GM21381 (cell line): ENCODE data around the gene ARPC2.

Experiments used
- ATAC-seq: cut with Tn5 transposase; IDR thresholded peaks from one replicate; pipeline ENCODE4 v1.9.1; 2021; ENCODE audit warnings: mild to moderate bottlenecking, moderate library complexity; ENCODE audit not compliant: unreplicated experiment

The ARPC2 gene

GRCh38 chr2:218216336-218216673, 684 bp upstream of the ARPC2 start:
- no peak for ATAC-seq

- ATAC-seq = peak; percentile 29
Observed at GRCh38 chr2:218217360-218218267, 625 bp downstream of the ARPC2 start.

- peak; percentile 39 for ATAC-seq
Observed at GRCh38 chr2:218218268-218219185, 1.5 kb downstream of the ARPC2 start.

GRCh38 chr2:218219934-218220333, 2.9 kb downstream of the ARPC2 start:
- ATAC-seq = no peak

GRCh38 chr2:218221000-218221399, 4.0 kb downstream of the ARPC2 start:
- no peak for ATAC-seq

GRCh38 chr2:218223046-218223445, 6.1 kb downstream of the ARPC2 start:
- ATAC-seq = no peak

- ATAC-seq = no peak
Observed at GRCh38 chr2:218224186-218224585, 7.2 kb downstream of the ARPC2 start.

- no peak for ATAC-seq
Observed at GRCh38 chr2:218226903-218227302, 9.9 kb downstream of the ARPC2 start.

DNA sequence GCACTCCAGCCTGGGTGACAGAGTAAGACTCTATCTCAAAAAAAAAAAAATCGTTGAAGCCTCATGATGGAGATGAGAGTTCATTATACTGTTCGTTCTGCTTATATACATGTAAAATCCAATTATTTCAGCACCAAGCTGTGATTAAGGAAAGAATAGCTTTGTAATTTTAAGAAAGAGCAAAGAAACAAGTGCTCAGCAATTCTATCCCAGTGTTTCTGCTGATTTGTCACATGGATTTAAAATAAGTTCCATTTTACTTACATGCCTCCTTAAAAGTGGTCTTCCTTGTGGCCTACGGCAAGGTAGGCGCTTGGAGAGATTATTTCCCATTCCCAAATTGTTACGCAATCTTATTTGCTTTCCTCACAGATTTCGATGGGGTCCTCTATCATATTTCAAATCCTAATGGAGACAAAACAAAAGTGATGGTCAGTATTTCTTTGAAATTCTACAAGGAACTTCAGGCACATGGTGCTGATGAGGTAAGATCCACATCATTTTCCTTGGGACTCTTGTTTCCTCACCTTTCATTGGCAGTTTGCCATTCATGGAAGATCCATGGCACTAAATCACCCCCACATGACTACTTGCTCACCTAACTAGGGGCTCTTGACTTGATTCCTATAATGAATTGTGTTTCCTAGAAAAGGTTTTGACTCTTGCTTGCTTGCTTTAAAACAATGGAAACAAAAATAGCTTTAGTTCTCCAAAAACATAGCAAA, 11.5 kb downstream of the ARPC2 start:
- ATAC-seq = no peak

DNA sequence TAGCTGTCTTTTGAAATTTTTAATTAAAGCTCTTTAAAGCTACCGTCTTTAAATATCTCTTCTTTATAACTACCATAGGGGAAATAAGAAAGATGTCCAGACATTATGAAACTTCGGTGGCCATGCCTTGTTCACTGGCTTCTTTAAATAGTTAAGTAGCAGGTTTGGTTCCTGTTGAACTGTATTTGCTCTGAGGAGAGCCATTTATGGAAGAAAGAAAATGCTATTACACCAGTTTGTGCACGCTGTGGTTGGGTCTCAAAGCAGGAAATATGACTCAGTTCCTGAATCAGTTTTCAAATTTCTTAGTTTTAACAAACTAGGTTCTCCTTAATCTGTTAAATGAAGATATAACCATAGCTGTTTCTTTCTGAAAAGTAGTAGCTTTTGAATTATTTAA, 12.2 kb downstream of the ARPC2 start:
- peak; percentile 86 for ATAC-seq

DNA sequence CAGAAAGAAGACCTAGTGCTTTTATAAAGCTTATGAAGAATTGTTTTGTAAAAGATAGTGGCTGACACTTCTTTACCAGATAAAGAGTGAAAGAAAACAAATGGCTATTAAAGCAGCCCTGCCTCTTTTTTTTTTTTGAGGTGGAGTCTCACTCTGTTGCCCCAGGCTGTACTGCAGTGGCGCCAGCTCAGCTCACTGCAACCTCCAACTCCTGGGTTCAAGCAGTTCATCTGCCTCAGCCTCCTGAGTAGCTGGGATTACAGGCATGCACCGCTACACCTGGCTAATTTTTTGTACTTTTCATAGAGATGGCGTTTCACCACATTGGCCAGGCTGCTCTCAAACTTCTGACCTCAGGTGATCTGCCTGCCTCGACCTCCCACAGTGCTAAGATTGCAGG, 12.9 kb downstream of the ARPC2 start:
- ATAC-seq = no peak

- peak; percentile 65 for ATAC-seq
Observed at GRCh38 chr2:218230882-218231281, 13.9 kb downstream of the ARPC2 start.

DNA sequence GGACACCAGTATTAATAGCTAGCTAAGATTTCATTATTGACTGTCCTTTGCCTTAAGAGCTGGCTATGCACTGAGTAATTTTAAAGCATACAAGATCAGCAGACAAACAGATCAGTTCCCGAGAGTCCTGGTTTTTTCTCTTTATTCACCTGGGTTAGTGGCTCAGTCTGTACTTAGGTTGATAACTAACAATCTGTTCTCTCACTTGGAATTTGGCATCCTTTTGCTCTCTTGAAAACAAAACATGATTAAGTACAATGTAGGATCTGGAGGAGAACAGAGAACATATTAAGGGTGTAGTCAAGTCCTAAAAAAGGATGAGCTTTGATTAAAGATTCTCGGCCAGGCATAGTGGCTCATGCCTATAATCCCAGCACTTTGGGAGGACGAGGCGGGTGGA, 16.6 kb downstream of the ARPC2 start:
- ATAC-seq = no peak

DNA sequence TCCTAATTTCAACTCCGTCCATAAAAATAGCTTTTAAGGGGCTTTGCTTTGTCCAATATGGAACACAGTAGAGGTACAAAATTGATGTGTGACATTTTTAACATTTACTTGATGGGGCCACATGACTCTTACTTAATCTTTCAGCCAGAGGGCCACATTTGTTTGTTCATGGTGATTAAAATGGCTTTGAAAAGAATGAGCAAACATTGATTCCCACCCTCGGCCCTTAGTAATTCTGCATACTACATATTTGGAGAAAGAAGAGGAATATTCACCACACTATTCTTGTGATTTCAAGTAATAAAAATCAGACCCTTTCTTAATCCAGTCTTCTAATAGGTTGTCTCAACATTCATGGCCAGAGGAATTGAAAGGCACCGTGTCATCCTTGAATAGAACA, 17.5 kb downstream of the ARPC2 start:
- no peak for ATAC-seq

DNA sequence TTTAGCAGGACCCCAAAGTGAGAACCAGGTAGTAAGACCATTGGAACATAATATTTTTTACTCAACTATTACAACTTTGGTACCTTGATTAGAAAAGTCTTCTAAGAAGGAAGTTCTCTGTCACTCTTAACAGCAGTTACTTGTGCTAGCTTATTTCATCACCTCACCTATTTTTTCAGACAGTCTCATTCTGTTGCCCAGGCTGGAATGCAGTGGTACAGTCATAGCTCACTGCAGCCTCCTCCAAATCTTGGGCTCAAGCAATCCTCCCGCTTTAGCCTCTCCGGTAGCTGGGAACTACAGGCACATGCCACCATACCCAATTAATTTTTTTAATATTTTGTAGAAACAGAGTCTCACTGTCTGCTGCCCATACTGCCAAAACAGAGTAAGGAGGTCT, 18.0 kb downstream of the ARPC2 start:
- no peak for ATAC-seq

DNA sequence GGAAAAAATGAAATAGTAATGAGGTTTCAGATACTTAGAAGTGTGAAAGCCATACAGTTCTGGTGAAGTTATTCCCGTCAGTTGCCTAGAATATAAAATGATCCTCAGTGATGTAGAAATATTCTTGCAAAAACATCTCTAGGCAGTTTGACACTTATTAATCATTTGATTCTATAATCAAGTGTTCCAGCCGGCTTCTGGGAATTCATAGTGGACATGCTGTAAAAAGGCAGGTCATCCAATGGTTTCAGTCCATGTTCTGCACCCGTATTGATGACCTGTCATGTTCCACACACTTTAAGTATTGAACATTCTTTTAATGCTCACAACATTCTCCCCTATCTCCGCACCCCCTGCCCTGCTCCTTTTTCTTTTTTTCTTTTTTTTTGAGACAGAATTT, 19.8 kb downstream of the ARPC2 start:
- no peak for ATAC-seq

- ATAC-seq = no peak
Observed at GRCh38 chr2:218238887-218239286, 21.9 kb downstream of the ARPC2 start.

DNA sequence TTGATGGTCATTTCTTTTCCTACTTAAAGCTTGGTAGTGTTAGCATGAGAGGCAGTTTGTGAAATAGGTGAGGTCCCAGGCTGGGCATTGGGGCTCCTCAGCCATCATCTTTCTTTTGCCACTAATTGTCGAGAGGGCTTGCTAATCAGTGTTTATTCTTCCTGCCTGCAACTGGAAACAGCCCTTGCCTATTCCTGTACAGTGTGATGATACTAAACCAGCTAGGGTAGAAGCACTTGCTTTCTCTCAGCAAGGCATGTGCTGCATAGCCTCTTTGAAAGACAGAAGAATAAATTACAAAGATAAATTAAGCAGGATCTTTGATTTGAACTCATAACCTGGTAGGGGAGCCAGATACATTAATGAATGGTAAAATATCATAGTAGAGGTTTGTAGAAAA, 27.2 kb downstream of the ARPC2 start:
- ATAC-seq = no peak

DNA sequence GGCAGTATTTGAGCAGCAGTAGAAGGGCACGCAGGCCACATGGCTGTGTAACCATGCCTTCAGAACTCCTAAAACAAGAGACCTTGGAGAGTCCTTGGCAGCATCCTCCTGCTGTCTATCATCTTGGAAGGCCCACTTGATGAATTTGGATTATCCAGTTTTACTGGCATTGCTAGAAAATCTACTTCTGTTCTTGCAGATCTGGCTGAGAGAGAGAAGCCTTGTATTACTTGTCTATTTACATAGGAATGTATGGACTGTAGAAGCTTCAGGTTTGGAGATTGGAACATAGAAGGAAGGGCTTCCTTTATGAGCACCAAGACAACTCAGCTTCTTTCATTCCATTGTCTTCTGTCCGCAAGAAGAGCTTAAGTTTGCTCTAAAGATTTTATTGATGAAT, 27.7 kb downstream of the ARPC2 start:
- ATAC-seq = no peak

GRCh38 chr2:218245214-218245613, 28.2 kb downstream of the ARPC2 start:
- ATAC-seq = no peak

DNA sequence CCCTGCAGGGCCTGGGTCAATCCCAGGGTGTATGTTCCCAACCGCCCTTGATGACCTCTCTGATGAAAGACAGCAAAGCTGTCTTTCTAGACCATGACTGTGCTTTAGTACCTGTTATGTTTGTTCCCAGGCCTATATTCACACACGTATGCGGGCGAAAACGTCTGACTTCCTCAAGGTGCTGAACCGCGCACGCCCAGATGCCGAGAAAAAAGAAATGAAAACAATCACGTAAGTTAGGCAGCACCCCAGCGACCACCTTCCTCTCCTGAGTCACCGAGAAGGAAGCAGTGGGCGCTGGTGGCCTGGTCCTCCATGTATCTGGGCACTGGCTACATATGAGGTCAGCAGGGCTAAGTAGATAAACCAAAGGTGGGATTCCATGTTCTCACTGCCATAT, 32.7 kb downstream of the ARPC2 start:
- ATAC-seq = no peak
